Midbrain (tissue), 1 donor: Measurements from ENCODE around the gene TUBG1.
A peak's percentile ranks its signal among the peaks of the same experiment; 100 is the strongest.
"Not testable (repeated sequence)": the region's sequence is repeated elsewhere in the genome, so short reads cannot be mapped to it uniquely, and the experiment has no call there.

Source experiments
- DNase-seq: peaks from one replicate; lab custom pipeline; 2025; lab: John Stamatoyannopoulos, UW

Gene TUBG1

DNA sequence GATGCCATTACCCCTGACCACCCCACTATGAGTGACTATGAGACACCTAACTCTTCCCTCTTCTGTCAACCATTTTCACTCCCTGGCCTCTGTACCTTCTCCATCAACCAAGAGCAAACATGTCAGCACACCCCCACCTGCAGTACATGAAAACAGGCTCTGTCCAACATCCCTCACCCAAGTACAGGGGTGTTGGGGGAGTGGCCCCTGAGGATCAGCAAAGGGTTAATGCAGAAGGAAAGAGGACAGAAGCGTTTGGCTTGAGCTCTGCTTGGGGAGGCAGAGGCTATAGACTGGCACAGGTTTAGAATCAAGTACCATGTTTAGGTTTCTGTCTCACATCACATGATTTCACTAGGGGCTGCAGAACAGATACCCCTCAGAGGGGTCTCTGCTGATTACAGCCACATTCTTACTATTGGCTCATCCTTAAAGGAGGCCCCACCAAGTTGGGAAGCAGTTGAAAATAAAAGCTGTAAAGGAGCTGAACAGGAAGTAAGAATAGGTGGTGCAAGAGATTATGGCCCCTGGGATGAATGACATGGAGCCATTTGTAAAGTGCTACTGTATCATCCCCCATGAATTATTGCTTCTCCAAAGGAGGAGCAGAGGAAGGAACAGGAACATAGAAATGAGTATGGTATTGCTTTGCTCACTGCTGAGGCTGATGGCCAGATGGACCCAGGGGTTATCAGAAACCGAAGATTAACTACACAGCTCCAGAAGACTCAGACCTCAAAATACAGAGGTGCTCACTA is 29.5 kb upstream of the TUBG1 start:
- no peak for DNase-seq

GRCh38 chr17:42581744-42582270 is 27.7 kb upstream of the TUBG1 start:
- no peak for DNase-seq

DNA sequence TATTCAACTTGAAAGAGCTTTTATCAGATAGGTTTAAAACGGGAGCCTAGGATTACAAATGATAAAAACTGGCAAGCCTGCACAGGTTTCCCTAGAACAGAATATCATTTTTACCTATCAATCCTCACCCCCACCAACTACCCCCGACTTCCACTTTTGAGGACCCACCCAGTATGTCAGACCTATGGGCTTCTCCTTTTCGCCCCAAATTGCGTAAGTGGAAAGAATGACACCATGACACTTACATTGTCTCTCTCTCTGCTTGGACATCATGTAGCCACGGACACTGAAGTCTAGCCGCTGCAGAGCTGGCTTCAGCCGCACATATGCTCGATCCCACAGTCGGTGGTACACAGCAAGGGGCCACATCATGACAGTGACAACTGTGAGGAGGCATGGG is 24.6 kb upstream of the TUBG1 start:
- no peak for DNase-seq

DNA sequence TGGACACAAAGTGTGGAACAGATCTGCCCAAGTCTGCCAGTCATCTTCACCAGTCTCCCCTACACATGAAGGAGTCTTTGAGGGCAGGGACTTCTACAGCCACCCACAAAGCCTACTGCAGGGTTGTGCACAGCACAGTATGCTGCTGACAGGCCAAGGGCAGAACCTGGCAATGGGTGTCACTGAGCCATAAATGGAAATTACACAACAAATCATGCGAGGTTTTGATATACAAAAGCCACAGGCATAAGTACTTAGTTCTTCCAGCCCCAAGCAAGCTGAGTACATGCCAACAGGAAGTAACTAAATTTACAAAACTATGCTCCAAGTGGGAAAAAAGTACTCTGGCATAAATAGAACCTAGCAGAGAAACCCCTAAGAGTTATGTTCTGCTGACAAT is 24.1 kb upstream of the TUBG1 start:
- DNase-seq, result no peak

DNA sequence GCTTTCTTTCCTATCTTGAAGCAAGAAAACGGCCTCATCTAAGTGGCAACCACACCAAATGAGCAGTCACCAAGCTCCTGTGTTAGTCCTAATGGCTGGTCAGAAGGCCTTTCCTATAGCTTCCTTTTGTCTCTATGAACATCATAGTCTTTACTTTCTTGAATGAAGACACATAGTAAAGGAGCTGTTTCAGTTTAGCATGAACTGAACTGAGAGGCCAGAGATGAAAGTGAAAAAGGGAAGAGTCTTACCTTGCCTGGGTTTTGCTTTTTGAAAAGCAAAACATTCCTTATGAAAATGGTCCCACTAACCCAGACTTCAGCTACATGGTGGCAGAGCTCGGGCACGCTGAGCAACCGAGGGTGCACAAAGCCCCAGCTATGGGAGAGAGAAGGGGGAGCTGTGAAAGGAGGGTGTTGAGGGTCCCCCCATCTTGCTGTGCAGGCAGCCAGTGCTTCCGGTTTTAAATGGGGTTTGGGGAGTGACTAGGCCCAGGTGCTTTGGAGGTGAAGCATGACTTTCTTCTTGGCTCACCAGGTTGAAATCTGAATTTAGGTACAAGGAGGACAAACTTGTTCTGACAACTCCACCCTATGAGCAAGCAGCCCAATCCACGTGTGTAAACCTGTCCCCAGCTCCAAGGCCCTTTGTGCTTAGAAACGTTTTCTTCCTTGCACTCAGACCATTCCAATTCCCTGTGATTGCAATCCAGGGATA is 22.8 kb upstream of the TUBG1 start:
- no peak for DNase-seq

DNA sequence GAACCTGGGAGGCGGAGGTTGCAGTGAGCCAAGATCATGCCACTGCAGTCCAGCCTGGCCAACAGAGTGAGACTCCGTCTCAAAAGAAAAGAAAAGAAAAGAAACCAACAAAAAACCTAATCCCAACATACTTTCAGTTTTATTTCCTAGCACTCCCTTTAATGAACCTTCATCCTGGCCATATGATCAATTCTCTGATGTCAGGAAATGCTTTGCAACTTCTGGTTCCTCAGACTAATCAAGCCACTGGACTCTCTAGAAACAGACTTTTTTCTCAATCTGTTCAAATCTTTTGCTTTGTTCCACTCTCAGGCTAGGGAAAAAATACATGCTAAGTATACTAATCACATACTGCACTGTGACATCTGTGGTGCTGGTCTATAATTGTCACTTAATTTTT is 18.6 kb upstream of the TUBG1 start:
- DNase-seq, result no peak

GRCh38 chr17:42591411-42591810 is 18.1 kb upstream of the TUBG1 start:
- DNase-seq, result no peak

- DNase-seq, result no peak
Observed at GRCh38 chr17:42596386-42596785, 13.1 kb upstream of the TUBG1 start.

GRCh38 chr17:42598905-42599304 is 10.6 kb upstream of the TUBG1 start:
- peak; percentile 24 for DNase-seq

- DNase-seq, result no peak
Observed at GRCh38 chr17:42603318-42603717, 6.2 kb upstream of the TUBG1 start.

DNA sequence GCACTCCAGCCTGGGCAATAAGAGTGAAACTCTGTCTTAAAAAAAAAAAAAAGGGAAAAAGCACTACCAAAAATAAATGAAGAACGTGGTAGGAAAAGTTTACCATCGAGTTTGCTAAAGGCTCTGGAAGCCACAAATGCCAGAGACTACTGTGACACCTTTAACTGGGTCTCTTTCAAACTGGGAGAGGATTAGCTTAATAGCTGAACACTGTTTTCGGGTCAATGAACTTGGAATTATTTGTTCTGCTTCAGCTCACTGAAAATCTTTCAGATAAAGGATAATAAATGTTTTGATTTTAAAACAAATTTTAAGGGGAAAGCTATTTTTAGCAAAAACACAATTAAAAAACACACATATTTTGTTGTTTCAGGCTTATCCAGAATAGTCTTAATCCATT is 1.7 kb upstream of the TUBG1 start:
- no peak for DNase-seq

DNA sequence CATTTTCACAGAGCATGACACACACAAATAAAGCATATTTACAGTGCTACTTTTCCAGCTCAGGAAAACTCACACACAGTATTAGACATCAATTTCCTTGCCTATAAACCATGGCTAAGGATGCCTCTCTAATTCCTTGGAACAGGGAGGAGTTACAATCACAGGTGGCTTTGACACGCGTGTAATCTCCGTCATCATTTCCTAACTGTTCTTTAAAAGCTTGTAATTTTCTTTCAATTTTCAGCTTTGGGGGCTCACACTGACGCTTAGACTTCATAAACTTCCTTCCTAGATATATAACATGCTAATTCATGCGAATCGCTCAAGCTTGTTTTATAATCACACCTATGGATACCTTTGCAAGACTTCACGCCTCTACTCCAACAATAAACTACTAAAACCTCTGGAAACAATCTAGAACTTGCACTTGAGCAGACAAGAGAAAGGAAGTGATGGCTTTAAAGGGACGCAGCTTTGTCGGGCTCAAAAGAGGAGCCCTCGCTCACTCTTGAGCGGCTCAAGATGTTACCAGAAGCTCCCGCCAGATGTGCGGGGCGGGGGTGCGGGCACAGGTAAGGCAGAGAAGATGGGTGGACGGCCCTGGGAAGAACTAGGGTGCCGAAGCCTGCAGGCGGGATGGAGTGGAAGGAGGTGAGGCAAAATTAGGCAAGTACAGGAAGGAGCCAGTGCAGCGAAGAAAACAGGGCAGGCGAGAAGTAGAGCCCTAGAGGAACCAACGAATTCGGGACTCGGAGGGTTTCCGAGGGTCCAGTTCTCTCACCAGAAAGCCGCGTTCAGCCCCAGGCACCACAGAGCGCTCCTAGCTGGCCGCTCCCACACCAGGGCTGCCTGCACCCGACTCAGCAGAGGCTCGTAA is 940 bp upstream of the TUBG1 start:
- DNase-seq, result no peak

DNA sequence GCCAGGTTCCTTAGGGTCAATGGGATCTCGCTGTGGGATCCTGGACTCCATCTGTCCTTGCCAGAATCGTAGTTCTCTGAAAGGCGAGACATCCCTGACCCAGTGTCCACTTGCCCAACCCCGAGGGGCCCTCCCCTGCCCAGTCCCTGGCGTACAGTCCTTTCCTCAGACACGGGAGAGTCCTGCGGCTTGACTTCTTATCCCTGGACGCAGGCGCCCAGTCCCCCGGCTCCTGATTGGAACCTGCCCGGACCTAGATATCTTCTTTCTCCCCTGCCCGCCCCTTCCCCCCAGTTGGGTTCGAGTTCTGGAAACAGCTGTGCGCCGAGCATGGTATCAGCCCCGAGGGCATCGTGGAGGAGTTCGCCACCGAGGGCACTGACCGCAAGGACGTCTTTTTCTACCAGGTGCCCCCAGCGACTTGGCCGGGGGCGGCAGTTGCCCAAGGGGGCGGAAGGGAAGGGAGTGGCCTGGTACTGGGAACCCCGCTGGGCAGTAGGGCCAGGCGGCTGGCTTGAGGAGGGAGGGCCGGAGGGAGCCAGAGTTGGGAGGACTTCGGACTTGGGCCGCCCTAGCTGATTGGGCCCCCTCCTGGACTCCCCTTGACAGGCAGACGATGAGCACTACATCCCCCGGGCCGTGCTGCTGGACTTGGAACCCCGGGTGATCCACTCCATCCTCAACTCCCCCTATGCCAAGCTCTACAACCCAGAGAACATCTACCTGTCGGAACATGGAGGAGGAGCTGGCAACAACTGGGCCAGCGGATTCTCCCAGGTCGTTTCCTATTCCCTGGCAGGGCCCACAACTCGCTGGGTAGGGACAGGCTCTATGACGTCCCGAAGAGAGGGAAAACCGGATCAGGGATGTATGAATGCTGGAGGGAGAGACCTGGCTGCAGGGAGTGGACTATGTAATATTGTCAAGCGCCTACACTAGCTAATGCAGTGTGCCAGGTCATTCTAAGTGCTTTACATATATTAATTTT is 625 bp downstream of the TUBG1 start:
- not testable (repeated sequence) for DNase-seq

- DNase-seq, result no peak
Observed at GRCh38 chr17:42612013-42612412, 2.5 kb downstream of the TUBG1 start.

DNA sequence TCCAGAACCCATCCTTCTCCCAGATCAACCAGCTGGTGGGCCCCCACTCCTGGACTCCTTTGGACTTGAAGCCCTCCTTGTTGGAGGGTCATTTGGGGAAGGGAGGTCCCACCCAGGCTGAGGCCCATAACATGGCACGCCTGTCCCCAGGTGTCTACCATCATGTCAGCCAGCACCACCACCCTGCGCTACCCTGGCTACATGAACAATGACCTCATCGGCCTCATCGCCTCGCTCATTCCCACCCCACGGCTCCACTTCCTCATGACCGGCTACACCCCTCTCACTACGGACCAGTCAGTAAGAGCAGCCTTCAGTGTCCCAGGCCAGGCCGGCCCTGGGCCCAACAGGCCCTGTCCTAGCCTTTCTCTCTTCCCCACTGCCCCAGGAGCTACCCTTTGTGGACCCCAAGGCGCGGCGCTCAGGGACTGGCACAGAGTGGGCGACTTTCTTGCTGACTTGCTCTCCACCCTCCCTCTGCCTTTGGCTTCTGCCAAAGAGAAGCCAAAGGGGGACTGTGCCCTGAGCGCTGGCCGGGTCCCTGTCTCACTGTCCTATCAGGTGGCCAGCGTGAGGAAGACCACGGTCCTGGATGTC is 4.3 kb downstream of the TUBG1 start:
- no peak for DNase-seq

DNA sequence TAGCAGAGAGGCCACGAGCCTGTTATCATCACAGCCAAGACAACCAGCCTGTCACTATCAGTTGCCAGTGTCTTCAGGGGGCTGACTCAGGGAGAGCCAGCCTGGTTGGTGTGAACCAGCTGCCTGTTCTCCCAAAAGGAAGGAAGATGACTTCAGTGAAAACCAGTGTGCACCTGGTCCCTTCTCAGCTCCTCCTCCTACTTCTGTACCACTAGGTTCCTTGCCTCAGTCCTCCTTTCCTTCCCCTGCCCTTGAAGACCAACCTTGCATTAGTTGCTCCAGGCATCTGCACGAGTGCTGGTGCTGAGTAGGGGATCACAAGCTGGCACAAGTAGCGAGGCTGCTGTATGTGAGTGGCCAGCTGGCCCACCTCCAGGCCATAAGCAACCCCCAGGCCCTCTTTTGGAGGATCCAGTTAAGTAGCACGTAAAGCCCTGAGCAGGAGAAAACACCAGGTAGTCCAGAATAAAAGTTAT is 8.5 kb downstream of the TUBG1 start:
- no peak for DNase-seq

GRCh38 chr17:42618442-42619150 is 9.1 kb downstream of the TUBG1 start:
- peak; percentile 6 for DNase-seq

- not testable (repeated sequence) for DNase-seq
Observed at GRCh38 chr17:42621987-42622386, 12.5 kb downstream of the TUBG1 start.

DNA sequence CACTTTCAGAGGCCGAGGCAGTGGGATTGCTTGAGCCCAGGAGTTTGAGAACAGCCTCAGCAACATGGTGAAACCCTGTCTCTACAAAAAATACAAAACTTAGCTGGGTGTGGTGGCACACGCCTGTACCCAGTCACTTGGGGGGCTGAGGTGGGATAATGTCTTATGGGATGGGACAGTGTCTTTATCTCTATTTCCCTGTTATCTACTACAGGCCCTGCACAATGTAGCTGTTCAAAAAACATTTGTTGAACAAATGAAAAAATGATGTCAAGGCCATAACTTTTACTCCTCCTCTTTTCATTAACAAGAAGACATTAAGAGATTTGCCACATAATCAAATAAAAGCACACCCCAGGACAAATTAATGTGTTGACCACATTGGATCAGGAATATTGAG is 13.8 kb downstream of the TUBG1 start:
- DNase-seq, result no peak
